ENCODE results near the gene CLTRN.
"Not testable (repeated sequence)": the region's sequence is repeated elsewhere in the genome, so short reads cannot be mapped to it uniquely, and the experiment has no call there.

The CLTRN gene

GRCh38 chrX:15647510-15647909, 17.1 kb downstream of the CLTRN start:
- DNase-seq = not testable (repeated sequence)

- no peak for DNase-seq
Observed at GRCh38 chrX:15646543-15646942, 18.1 kb downstream of the CLTRN start.

- no peak for DNase-seq
Observed at GRCh38 chrX:15646031-15646430, 18.6 kb downstream of the CLTRN start.

- DNase-seq = no peak
Observed at GRCh38 chrX:15645266-15645665, 19.3 kb downstream of the CLTRN start.

- no peak for DNase-seq
Observed at GRCh38 chrX:15644560-15644872, 20.1 kb downstream of the CLTRN start.

GRCh38 chrX:15643786-15644559, 20.6 kb downstream of the CLTRN start:
- DNase-seq = no peak

GRCh38 chrX:15631637-15632036, 33.0 kb downstream of the CLTRN start:
- DNase-seq = no peak

GRCh38 chrX:15623054-15623453, 41.6 kb downstream of the CLTRN start:
- no peak for DNase-seq

- no peak for DNase-seq
Observed at GRCh38 chrX:15619053-15619755, 45.4 kb downstream of the CLTRN start.

GRCh38 chrX:15617111-15617510, 47.5 kb downstream of the CLTRN start:
- DNase-seq = no peak

- no peak for DNase-seq
Observed at GRCh38 chrX:15616531-15616930, 48.1 kb downstream of the CLTRN start.

- peak in 1 of 3 donors; percentile 12 for DNase-seq
Observed at GRCh38 chrX:15607067-15607466, 57.5 kb downstream of the CLTRN start.

GRCh38 chrX:15606136-15606535, 58.5 kb downstream of the CLTRN start:
- no peak for DNase-seq

- DNase-seq = no peak
Observed at GRCh38 chrX:15605226-15605625, 59.4 kb downstream of the CLTRN start.

- DNase-seq = no peak
Observed at GRCh38 chrX:15602761-15603160, 61.8 kb downstream of the CLTRN start.

- no peak for DNase-seq
Observed at GRCh38 chrX:15601932-15602331, 62.7 kb downstream of the CLTRN start.

- DNase-seq = no peak
Observed at GRCh38 chrX:15600745-15601144, 63.9 kb downstream of the CLTRN start, which contains the start of gene ACE2. Gene ACE2 (minus strand): TSS chrX:15600960. CDS start chrX:15600911, 49 bp downstream.

- DNase-seq = no peak
Observed at GRCh38 chrX:15600049-15600448, 64.6 kb downstream of the CLTRN start.

- no peak for DNase-seq
Observed at GRCh38 chrX:15599461-15599860, 65.1 kb downstream of the CLTRN start.

GRCh38 chrX:15598026-15598425, 66.6 kb downstream of the CLTRN start:
- no peak for DNase-seq

GRCh38 chrX:15594371-15594770, 70.2 kb downstream of the CLTRN start:
- no peak for DNase-seq

GRCh38 chrX:15579778-15580747, 84.5 kb downstream of the CLTRN start:
- no peak for DNase-seq

Measured in suppressor macrophage treated with lipopolysaccharide for 1 hour (primary cell).